ENCODE results near the gene PRPF19. TPM values are rescaled to one million over a fixed set of nuclear protein-coding genes. Genes with fewer than 3 reads are reported as not detected.

Gene PRPF19
- total and polyA plus RNA-seq, 2 of the 4 experiments (the other 2 are of a cell fraction), result 29.8 to 50.4 TPM

DNA sequence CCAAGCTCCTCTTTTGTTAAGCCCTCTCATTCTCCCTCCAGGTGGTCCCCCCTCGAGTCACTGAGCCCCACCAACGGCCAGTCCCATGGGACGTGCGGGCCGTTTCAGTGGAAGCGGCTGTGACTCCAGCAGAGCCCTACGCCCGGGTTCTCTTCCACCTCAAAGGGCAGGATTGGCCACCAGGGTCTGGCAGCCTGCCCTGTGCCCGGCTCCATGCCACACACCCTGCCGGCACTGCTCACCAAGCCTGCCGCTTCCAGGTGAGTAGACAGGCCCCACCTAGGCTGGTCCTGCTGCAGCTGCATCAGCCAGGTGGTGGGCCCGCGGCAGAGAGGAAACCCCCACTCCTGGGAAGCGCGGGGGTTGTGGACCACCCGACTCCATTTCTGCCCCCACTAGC is 21.2 kb upstream of the PRPF19 start:
- Histone ChIP-seq H3K9me3 (ENCODE audit: control insufficient read depth, insufficient read depth, low read length) (no peaks in the 10 kb centered on the region), H4K91ac (ENCODE audit: insufficient read depth, low read depth, low read length) (no peak overlapping the region), H2AK5ac (ENCODE audit: low read depth, low read length) (no peak overlapping the region), H3K56ac (ENCODE audit: extremely low read depth, insufficient read depth, low read length) (no peak overlapping the region), H3K36me3 (ENCODE audit: control insufficient read depth, insufficient read depth, low read length) (peaks cover 34% of the 10 kb centered on the region), H2AK9ac (replicated peaks; ENCODE audit: low read depth, low read length, poor library complexity) (no peak overlapping the region), H2BK20ac (ENCODE audit: low read depth, low read length) (no peak overlapping the region), H2AFZ (replicated peaks; ENCODE audit: low read length, poor library complexity) (no peak overlapping the region), H4K5ac (ENCODE audit: low read depth, low read length) (no peak overlapping the region), H2BK15ac (ENCODE audit: low read depth, low read length) (no peak overlapping the region), H3K4ac (ENCODE audit: low read depth, low read length) (no peak overlapping the region), H3K27ac (ENCODE audit: insufficient read depth, low read length) (no peak overlapping the region), H3K79me1 (ENCODE audit: low read depth in 1 of 2, low read length in 2 of 2) (peaks cover 5 to 28% of the 10 kb centered on the region in 2 experiments; a peak in 3 of 4 replicates), H2BK120ac (ENCODE audit: low read depth, low read length) (no peak overlapping the region), H4K20me1 (ENCODE audit: insufficient read depth, low read length) (peaks cover 12% of the 10 kb centered on the region), H3K23ac (ENCODE audit: low read depth, low read length) (no peak overlapping the region), H3K9ac (ENCODE audit: low read depth, low read length) (no peak overlapping the region), H3K4me1 (ENCODE audit: control insufficient read depth, insufficient read depth, low read length) (peaks cover 14% of the 10 kb centered on the region), H3K4me3 (ENCODE audit: insufficient read depth, low read depth, low read length) (no peak overlapping the region), H4K8ac (ENCODE audit: low read depth in 2 of 2, low read length in 2 of 2) (no peak overlapping the region), H2BK5ac (ENCODE audit: low read depth, low read length, poor library complexity, severe bottlenecking) (no peak overlapping the region), H3K18ac (ENCODE audit: low read depth, low read length) (no peak overlapping the region), H3K9me1 (ENCODE audit: insufficient read depth, low read length) (peaks cover 7% of the 10 kb centered on the region; the same call in 1 of the 2 replicates), H3K27me3 (ENCODE audit: control insufficient read depth, insufficient read depth, low read length) (no peaks in the 10 kb centered on the region), H3K4me2 (ENCODE audit: low read depth, low read length) (no peak overlapping the region), H3K14ac (replicated peaks; ENCODE audit: low read depth, low read length) (no peak overlapping the region)
- in situ Hi-C loops (cut with MboI; ENCODE audit: low sequenced_read_pairs), result no loop called here
- ATAC-seq (ENCODE audit: low read depth) (no peak), DNase-seq (no peak)
- no peak for TF ChIP-seq MAZ (IDR thresholded peaks at IDR 0.05; ENCODE audit: borderline replicate concordance, low read depth, low read length)
- TF ChIP-seq BHLHE40 (IDR thresholded peaks at IDR 0.05; ENCODE audit: low read depth, low read length), result no peak
- no peak for TF ChIP-seq RFX5 (IDR thresholded peaks at IDR 0.05; ENCODE audit: low read depth, low read length)
- no peak for TF ChIP-seq NFE2L2 (IDR thresholded peaks at IDR 0.05; ENCODE audit: low read depth, low read length)
- TF ChIP-seq, protein P1, sequence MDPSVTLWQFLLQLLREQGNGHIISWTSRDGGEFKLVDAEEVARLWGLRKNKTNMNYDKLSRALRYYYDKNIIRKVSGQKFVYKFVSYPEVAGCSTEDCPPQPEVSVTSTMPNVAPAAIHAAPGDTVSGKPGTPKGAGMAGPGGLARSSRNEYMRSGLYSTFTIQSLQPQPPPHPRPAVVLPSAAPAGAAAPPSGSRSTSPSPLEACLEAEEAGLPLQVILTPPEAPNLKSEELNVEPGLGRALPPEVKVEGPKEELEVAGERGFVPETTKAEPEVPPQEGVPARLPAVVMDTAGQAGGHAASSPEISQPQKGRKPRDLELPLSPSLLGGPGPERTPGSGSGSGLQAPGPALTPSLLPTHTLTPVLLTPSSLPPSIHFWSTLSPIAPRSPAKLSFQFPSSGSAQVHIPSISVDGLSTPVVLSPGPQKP (IDR thresholded peaks at IDR 0.05; ENCODE audit: borderline replicate concordance, low read depth, low read length), result no peak
- no peak for TF ChIP-seq MXI1 (IDR thresholded peaks at IDR 0.05; ENCODE audit: borderline replicate concordance, low read depth, low read length)
- TF ChIP-seq MAFK (IDR thresholded peaks at IDR 0.05; ENCODE audit: low read depth, low read length), result no peak
- TF ChIP-seq POLR2A (IDR thresholded peaks at IDR 0.05; ENCODE audit: low read depth, low read length), result no peak
- TF ChIP-seq FOS (IDR thresholded peaks at IDR 0.05; ENCODE audit: low read depth, low read length), result no peak
- TF ChIP-seq CEBPB (IDR thresholded peaks at IDR 0.05; ENCODE audit: low read depth, low read length), result no peak
- no peak for TF ChIP-seq CHD1 (IDR thresholded peaks at IDR 0.05; ENCODE audit: low read depth, low read length)
- TF ChIP-seq RCOR1 (IDR thresholded peaks at IDR 0.05; ENCODE audit: insufficient replicate concordance, low read length), result no peak
- no peak for TF ChIP-seq CTCF (conservative IDR thresholded peaks at IDR 0.05; ENCODE audit: low read depth, low read length)
- intact Hi-C loops (cut with micrococcal nuclease), result no loop called here
- ChIA-PET CTCF (no interaction called here), POLR2A (ENCODE audit: unreplicated experiment) (no interaction called here)
- BruUV-seq (replicated peaks), result no TSS peak
- dilution Hi-C loops (cut with HindIII; ENCODE audit: low sequenced_read_pairs, unreplicated experiment), result no loop called here
- 95% methylated on average over 8 of the region's 16 CpGs; no CpG with 5 or more reads in 1 of the 2 experiments for WGBS, 2 experiments (ENCODE audit: extremely low coverage in 2 of 2, insufficient read length in 1 of 2)
